ENCODE data around the gene SCAPER.
"Not testable (repeated sequence)": the region's sequence is repeated elsewhere in the genome, so short reads cannot be mapped to it uniquely, and the experiment has no call there.

Gene SCAPER

DNA sequence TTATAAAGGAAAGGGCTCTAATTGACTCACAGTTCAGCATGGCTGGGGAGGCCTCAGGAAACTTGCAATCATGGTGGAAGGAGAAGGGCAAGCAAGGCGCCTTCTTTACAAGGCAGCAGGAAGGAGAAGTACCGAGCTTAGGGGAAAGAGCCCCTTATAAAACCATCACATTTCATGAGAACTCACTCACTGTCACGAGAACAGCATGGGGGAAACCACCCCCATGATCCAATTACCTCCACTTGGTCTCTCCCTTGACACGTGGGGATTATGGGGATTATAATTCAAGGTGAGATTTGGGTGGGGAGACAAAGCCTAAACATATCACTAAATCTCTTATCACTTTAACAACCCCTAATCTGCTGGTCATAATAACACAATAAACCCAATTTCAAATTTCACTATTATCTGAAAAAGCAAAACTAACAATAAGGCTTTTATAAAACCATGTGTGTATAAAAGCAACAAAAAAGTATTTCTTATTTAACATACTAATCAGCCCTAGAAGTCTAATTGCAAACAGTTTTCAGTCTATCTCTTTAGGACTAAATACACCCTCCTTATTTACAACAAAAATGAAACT is 43.2 kb downstream of the SCAPER start:
- DNase-seq, result no peak

DNA sequence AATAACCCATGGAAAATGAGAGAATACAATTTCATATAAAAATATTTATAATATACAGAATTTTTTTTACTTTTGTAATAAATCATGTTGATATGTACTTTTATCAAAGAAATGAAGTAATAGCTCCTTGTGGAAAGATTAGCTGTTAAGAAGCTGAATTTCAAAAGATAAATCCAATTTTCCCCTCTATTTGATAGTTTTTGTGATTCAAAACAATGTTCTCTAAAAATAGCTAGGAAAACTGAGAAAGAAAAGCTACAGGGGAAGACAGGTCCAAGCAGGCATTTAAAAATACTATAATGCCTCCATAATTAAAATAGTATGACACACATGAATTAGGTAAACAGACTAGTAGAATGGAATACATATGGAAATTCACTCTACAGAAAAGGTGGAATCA is 44.9 kb downstream of the SCAPER start:
- no peak for DNase-seq

DNA sequence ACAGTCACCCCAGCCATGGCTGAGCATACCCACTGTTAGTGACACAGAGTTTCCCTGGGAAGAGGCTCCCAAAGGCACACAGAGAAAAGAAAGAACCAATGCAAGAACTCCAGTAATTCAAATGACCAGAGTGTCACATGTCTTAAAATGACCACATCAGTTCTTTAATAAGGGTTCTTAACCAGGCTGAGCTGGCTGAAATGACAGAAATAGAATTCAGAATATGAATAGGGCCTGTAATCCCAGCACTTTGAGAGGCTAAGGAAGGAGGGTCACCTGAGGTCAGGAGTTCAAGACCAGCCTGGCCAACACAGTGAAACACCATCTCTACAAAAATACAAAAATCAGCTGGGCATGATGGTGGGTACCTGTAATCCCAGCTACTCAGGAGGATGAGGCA is 54.8 kb downstream of the SCAPER start:
- DNase-seq, result not testable (repeated sequence)

DNA sequence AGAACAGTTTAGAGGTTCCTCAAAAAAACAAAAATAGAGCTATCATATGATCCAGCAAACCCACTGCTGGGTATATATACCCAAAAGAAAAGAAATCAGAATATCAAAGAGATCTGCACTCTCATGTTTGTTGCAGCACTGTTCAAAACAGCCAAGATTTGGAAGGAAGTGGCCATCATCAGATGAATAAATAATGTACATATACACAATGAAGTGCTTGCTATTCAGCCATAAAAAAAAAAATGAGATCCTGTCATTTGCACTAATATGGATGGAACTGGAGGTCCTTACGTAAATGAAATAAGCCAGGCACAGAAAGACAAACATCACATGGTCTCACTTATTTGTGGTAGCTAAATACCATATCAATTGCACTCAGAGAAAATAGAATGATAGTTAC is 58.4 kb downstream of the SCAPER start:
- no peak for DNase-seq

DNA sequence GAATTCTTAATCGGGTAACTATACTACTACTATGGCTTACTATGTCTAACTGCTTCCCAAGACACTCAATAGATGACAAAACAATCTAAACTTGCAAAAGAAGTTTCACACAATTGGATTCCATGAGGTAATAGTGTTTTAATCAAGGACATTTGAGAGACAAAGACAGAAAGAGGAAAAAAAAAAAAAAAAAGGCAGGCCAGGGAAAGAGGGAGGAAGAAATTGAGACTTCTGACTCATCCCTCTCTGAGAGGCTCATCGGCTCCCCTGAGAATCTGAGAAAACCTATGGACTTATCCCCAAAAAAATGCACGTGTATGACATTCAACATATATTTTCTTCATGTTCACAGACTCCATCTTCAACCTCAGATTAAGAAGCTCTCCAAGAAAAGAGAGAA is 61.0 kb downstream of the SCAPER start:
- no peak for DNase-seq

DNA sequence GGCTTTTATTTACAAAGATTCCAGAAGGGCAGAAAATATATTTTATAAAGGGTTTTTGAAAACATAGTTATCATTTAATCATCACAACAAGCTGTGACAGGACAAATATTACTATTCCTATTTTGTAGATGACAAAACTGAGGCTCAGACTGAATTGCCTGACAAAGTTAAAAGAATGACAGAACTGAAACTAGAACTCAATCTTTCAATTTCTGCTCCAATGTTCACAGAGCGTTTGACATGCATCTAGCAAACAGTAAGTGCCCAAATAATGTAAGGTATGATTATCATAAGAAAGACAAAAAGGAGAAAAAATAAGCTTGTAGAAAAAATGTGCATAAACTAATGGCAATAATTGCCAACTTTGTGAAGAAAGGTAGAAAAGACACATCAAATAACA is 61.9 kb downstream of the SCAPER start:
- DNase-seq, result no peak

DNA sequence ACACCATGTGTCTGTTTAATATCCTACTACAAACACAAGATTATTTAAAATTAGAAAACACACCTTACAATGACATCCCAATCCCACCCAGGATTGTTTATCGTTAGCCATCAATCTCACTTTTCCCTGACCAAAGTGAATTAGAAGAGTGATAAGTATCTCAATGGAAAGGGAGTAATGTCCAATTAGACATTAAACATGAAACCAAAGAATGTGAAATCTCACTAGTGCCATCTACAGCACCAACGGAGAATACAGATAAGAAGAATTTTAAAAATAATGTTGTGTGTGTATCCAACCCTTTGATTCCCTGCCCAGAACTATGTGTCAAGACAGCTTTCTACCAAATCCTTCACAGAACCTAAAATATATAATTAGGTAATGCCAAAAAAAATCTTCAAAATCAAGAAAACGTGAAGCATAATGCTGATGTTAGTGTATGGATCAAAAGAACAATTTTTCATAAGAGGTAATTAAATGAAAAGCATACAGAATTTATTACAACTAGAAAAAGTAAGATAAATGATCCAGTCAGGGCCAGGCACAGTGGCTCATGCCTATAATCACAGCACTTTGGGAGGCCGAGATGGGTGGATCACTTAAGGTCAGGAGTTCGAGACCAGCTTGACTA is 64.2 kb downstream of the SCAPER start:
- DNase-seq, result peak in 3 of 4 experiments; percentile 5 to 33 (median 17)

DNA sequence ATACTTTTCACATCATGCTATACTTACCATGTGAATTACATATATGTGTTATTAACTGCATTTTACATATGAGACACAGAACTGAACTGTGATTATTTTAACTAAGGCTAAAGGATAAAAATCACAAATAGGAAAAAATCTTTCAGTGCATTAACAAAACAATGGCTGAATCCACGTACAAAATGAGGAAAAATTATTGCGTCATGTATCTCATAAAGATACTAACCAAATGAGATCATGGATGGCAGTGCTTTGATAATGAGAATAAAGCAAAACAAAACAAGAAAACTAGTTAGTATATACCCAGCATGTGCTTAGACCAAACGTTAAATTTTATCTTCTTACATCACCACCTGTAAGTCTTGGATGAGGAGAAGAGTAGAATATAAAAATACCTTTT is 66.0 kb downstream of the SCAPER start:
- DNase-seq, result no peak

DNA sequence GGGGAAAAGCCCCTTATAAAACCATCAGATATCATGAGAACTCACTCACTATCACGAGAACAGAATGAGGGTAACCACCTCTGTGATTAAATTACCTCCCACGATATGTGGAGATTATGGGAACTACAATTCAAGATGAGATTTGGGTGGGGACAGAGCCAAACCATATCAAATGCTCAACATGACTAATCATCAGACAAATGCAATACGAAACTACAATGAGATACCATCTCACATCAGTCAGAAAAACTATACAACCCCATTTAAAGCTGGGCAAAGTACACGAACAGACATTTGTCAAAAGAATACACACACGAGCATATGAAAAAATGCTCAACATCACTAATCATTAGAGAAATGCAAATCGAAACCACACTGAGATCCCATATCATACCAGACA is 67.7 kb downstream of the SCAPER start:
- no peak for DNase-seq

DNA sequence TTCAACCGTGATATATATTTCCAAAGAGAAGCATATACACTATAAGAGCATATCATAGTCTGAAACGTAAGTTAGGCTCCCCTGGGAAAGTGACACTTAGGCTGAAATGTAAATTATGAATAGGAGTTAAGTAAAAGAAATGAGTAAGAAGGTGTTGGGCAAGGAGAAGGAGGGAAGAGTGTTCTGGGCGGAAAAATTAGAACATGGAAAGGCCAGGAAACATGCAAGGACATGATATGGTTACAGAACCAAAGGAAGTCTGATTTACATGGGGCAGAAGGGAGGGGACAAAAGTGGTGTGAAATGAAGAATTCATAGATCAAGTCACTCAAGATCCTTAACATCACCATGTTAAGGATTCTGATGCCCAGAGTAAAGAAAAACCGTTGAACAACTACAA is 75.2 kb downstream of the SCAPER start:
- no peak for DNase-seq

DNA sequence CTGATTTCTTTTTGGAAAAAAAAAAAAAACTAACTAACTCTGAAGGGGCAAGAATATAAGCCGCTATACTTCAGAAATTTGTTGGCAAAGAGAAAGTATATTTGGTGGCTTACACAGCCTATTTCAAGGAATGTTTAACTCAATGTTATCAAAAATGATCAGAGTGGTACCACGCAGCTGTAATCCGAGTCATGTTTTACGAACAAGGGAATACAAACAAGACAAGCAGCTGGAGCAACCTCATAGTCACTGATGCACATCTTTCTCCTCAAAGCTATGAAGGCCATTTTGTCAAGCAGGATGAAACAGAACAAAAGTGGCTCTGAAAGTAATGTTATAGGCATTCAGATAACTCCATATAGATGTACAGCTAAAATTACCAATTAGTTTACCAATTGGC is 81.2 kb downstream of the SCAPER start:
- no peak for DNase-seq

DNA sequence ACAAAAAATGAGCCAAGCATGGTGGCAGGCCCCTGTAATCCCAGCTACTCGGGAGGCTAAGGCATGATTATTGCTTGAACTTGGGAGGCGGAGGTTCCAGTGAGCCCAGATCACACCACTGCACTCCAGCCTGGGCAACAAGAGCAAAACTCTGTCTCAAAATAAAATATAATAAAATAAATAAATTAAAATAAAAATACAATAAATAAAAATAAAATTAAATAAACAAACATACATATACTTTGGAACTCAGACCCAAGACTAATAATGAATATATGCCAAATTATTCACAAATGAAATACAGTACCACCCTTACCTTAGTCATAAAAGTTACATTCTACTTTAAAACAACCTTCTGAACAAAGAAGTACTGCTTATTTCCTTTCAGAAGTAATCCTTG is 81.8 kb downstream of the SCAPER start:
- no peak for DNase-seq

DNA sequence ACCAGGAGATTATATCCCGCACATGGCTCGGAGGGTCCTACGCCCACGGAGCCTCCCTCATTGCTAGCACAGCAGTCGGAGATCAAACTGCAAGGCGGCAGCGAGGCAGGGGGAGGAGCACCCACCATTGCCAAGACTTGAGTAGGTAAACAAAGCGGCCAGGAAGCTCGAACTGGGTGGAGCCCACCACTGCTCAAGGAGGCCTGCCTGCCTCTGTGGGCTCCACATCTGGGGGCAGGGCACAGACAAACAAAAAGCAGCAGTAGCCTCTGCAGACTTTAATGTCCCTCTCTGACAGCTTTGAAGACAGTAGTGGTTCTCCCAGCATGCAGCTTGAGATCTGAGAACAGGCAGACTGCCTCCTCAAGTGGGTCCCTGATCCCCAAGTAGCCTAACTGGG is 86.2 kb downstream of the SCAPER start:
- DNase-seq, result not testable (repeated sequence)

DNA sequence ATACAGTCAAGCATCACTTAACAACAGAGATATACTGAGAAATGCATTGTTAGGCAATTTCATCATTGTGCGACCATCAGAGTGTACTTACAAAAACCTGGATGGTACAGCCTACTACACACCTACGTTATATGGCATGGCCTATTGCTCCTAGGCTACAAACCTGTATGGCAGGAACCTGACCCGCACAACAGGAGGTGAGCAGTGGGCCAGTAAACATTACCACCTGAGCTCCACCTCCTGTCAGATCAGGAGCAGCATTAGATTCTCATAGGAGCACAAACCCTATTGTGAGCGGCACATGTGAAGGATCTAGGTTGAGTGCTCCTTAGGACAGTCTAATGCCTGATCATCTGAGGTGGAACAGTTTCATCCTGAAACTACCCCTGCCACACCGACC is 89.7 kb downstream of the SCAPER start:
- DNase-seq, result no peak

DNA sequence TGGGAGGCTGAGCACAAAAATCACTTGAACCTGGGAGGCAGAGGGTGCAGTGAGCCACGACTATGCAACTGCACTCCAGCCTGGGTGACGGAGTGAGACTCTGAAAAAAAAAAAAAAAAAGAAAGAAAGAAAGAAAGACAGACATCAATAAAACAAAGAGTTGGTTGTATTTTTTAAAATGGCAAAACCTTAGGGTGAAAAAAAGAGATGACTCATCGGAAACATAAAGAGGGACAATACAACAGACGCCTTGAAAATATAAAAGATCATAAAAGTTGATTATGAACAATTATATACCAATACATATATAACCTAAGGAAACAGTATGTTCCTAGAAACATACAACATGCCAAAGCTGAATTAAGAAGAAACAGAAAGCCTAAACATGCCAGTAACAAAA is 92.8 kb downstream of the SCAPER start:
- DNase-seq, result no peak

DNA sequence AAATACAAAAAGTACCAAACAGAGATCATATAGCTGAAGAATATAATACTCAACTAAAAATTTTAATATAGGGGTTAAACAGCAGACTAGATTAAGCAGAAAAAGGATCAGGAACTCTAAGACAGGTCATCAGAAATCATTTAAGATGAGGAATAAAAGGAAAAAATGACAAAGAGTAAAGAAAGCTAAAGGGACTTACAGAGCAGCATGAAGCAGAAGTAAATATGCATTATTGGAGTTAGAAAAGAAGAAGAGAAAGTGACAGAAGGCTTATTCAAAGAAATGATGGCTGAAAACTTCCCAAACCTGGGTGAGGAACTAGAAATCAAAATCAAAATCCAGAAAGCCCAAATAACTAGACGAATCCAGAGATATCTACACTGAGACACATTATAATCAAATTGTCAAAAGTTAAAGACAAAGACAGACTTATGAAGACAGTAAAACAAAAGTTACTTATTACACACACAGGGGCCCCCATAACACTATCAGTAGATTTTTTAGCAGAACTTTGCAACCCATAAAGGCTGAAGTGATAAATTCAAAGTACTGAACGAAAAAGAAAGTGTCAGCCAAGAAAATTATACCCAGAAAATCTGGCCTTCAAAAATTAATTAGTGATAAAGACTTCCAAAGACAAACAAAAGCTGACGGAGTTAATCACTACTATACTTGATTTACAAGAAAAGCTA is 95.6 kb downstream of the SCAPER start:
- peak in 2 of 4 experiments; percentile 8 to 33 for DNase-seq

DNA sequence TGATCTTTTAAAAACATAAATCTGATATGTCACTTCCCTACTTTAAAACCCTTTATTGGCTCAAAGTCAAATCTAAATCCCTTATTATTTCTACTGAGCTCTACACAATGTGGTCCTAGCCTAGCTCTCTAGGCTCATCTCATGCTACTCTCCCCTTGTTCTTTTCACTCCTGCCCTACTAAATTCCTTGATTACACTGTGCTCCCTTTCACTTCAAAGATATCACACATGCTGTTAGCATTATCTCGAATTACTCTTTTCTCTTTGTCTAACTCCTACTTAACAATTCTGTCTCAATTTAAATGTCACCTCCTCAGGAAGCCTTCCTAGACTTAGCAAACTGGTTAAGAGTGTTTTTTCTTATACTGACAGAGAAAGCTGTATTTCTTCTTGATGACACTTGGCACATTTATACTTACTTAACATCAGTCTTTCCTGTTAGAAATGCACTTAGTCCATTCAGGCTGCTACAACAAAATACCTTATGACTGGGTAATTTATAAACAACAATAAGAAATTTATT is 102.0 kb downstream of the SCAPER start:
- DNase-seq, result no peak

DNA sequence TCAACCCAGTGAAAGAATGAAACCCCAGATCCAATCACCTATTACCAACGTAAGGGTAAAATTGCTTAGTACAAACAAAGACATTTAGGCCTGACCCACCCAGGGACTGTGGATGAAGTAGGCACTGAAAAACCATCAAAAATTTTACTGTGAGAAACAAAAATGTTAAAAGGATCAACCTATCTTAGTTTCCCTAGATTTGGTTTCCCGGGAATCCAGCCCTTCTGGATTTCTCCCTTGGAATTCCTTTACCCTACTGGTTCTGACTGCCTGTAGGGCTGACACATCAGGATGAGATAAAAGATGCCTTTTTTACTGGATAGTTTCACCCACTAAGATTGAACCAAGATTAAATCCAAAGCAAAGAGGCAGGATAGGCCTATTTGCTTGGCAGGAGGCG is 102.7 kb downstream of the SCAPER start:
- DNase-seq, result no peak

DNA sequence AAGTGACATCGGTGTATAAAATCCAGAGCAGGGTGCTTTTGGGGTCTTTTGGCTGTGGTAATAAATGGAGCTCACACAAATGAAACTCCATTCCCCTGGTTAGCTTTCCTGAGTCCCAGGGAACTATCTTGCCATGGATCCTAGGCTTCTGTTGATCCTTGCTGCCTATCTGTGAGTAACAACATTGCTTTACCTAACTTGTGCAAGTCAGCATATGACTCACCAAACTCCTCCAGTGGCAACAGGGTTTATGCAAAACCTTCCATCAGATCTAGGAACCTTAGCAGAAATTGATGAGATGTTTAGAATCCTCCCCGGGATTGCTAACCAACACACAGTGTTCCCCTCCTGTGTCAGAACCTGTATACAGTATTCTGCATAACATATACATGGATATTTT is 105.4 kb downstream of the SCAPER start:
- DNase-seq, result peak in 3 of 4 experiments; percentile 6 to 19 (median 8)

DNA sequence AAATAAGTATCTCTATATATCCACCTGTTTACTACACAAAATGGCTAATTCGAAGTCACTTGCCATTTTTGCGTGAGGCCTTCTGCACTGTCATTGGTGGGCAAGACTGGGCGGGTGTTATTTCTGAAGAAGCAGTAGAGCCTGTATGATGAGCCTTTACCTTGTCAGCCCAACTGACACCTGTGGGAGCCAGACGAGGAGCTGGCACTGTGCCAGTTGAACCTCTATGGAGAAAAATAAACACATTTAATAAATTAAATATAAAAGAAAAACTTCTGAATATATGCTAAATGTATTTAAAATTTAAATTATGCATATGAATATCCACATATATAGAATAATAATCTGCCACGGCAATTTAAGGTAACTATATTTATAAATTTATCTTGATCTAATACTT is 109.9 kb downstream of the SCAPER start:
- DNase-seq, result no peak

DNA sequence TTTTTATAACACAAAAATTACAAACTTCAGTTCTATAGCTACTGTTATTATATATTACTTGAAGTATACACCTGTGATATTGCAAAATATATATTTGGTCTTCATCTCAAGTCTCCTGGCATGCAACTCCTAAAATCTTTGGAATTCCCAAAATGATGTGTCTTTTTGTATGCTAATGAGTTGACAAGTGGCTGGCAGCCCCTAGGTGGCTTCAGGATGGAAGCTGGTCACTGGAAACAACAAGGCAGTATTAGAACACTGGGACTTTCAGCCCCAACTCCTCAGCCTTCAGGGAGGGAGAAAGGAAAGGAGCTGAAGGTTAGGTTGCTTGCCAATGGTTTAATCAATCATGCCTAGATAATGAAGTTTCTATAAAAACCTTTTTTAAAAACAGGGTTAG is 112.0 kb downstream of the SCAPER start:
- DNase-seq, result no peak

DNA sequence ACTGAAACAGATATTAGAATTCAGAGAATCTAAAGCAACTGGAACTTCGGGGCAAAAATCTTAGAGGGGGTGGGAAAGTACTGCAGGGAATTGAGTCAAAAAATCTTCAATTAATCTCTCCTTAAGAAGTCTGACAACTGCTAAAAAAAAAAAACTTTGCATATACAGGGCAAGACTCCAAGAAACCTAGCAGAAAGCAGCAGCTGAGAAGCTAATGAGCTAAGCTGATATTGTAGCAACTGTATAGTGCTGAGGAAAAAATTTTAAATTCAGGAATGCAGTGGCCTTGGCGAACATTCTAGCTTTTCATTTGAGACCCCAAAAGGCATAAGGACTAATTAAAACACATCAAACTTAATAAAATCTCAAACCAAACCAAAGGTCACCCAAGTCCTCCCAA is 113.6 kb downstream of the SCAPER start:
- no peak for DNase-seq

DNA sequence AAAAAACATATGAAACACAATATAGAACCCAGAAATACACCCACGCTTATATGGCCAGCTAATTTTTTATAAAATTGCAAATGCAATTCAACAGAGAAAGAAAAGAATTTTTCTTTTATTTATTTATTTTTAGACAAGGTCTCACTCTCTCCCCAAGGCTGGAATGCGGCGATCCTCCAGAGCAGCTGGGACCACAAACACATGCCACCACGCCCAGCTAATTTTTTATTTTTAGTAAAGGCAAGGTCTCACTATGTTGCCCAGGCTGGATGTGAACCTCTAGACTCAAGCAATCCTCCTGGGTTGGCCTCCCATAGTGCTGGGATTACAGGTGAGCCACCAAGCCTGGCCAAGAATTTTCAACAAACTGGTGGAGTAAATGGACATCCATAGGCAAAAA is 117.9 kb downstream of the SCAPER start:
- no peak for DNase-seq

DNA sequence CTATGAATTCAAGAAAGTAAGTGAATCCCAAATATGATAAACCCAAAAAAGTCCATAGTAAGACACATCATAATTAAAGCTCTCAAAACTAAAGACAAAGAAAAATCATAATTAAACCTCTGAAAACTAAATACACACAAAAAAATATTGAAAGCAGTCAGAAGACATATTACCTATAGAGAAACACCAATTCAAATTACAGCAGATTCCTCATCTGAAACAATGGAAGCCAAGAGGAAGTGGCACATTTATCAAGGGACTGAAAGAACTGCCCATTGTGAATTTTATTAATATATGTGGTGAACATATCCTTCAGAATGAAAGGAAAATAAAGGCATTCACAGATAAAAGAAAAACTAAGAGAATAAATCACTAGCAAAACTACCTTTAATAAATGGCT is 128.2 kb downstream of the SCAPER start:
- DNase-seq, result no peak
